PC-9 (cell line): ENCODE results near the gene FANCI. TPM values are rescaled to one million over a fixed set of nuclear protein-coding genes. Genes with fewer than 3 reads are reported as not detected.
A peak's percentile ranks its signal among the peaks of the same experiment; 100 is the strongest.

Experiments used
- BruUV-seq: library from RNA; stranded (reverse); fragments of 400-500 nt; replicated peaks from 2 replicates; lab custom pipeline; 2021; lab: Mats Ljungman, UMichigan
- CTCF ChIA-PET: fragments of 300-600 bp; sonication (Branson Sonifier 250); formaldehyde crosslinking; loops from one replicate; lab custom pipeline; 2022; ENCODE audit warnings: antibody characterized with exemption; lab: Charles Lee
- POLR2A ChIA-PET: fragments of 300-600 bp; sonication (Branson Sonifier 250); formaldehyde crosslinking; loops from one replicate; lab custom pipeline; 2022; ENCODE audit warnings: antibody characterized with exemption; ENCODE audit not compliant: unreplicated experiment; lab: Charles Lee
- DNase-seq, 2 experiments: peaks; one replicate each; pipeline versions ENCODE4 v3.0.0 to v3.0.0-alpha.2; 2015 to 2022; ENCODE audit warnings: mixed read lengths in 1 of 2
- H2AFZ ChIP-seq: fragments of 200-600 bp; sonication (generic); 2 replicates; pipeline ENCODE4 v1.8.1; 2017; ENCODE audit warnings: antibody characterized with exemption
- H3F3A ChIP-seq: fragments of 200-600 bp; sonication (generic); 2 replicates; pipeline ENCODE4 v1.8.1; 2017; ENCODE audit warnings: antibody characterized with exemption, mild to moderate bottlenecking, low read depth; ENCODE audit not compliant: insufficient read depth
- H3K27ac ChIP-seq: fragments of 200-600 bp; sonication (generic); 2 replicates; pipeline ENCODE4 v1.6.1; 2016; ENCODE audit warnings: mixed run types
- H3K27me3 ChIP-seq: fragments of 200-600 bp; sonication (generic); 2 replicates; pipeline ENCODE4 v1.6.1; 2016; ENCODE audit warnings: low read depth, mixed run types; ENCODE audit not compliant: insufficient read depth
- H3K36me3 ChIP-seq: fragments of 200-600 bp; sonication (generic); 2 replicates; pipeline ENCODE4 v1.6.1; 2016; ENCODE audit warnings: low read depth, mixed run types
- H3K4me1 ChIP-seq: fragments of 200-600 bp; sonication (generic); replicated peaks from 2 replicates; pipeline ENCODE4 v1.6.1; 2016; ENCODE audit warnings: mixed run types; ENCODE audit not compliant: insufficient read depth
- H3K4me2 ChIP-seq: fragments of 200-600 bp; sonication (generic); 2 replicates; pipeline ENCODE4 v1.6.1; 2017; ENCODE audit warnings: mixed run types
- H3K4me3 ChIP-seq: fragments of 200-600 bp; sonication (generic); 2 replicates; pipeline ENCODE4 v1.6.1; 2016; ENCODE audit warnings: mixed run types
- H3K79me2 ChIP-seq: fragments of 200-600 bp; sonication (generic); 2 replicates; pipeline ENCODE4 v1.6.1; 2017; ENCODE audit warnings: low read depth, mixed run types
- H3K9me2 ChIP-seq: fragments of 200-600 bp; sonication (generic); 2 replicates; pipeline ENCODE4 v1.8.1; 2017; ENCODE audit warnings: mild to moderate bottlenecking; ENCODE audit not compliant: insufficient read depth
- H3K9me3 ChIP-seq: fragments of 200-600 bp; sonication (generic); 2 replicates; pipeline ENCODE4 v1.8.1; 2016; ENCODE audit warnings: low read depth; ENCODE audit not compliant: insufficient read depth
- H4K20me1 ChIP-seq: fragments of 200-600 bp; sonication (generic); 2 replicates; pipeline ENCODE4 v1.8.1; 2017; ENCODE audit not compliant: insufficient read depth
- CTCF ChIP-seq: fragments of 200-600 bp; sonication (generic); conservative IDR thresholded peaks from 2 replicates; pipeline ENCODE4 v1.6.1; 2017; ENCODE audit warnings: mixed run types, antibody characterized with exemption, mild to moderate bottlenecking, moderate library complexity
- EZH2 ChIP-seq: fragments of 200-600 bp; sonication (generic); IDR thresholded peaks from 2 replicates; pipeline ENCODE4 v1.8.0; 2017; ENCODE audit warnings: antibody characterized with exemption, low read depth
- intact Hi-C: fragments of 100-400 bp; cut with micrococcal nuclease; formaldehyde crosslinking; loops from one replicate; pipeline ENCODE4 v1.10.0; 2022; ENCODE audit not compliant: unreplicated experiment
- total RNA-seq: library from RNA; stranded (reverse); gene quantifications from 2 replicates; pipeline ENCODE4 v1.2.3, GENCODE V29; 2021

The FANCI gene
- total RNA-seq, 1 experiment from 2014 or later: 126 TPM

GRCh38 chr15:89345248-89345647 lies 101.5 kb downstream of the FANCI start:
- no peaks in the 10 kb centered on the region for H3K79me2 ChIP-seq
- no peaks in the 10 kb centered on the region for H3K9me3 ChIP-seq
- H3F3A ChIP-seq: no peaks in the 10 kb centered on the region
- no peak for DNase-seq
- intact Hi-C loops: no loop called here
- H3K27ac ChIP-seq: no peak overlapping the region
- POLR2A ChIA-PET: interaction anchor here (0.7 kb wide), 1 partner anchor 35 kb away, joined by 3 read pairs; no protein-coding TSS in a partner anchor
- no peaks in the 10 kb centered on the region for H3K36me3 ChIP-seq
- H4K20me1 ChIP-seq: no peaks in the 10 kb centered on the region
- no peak for TF ChIP-seq CTCF
- TF ChIP-seq EZH2: no peak
- BruUV-seq: no TSS peak
- H3K4me2 ChIP-seq: no peak overlapping the region
- CTCF ChIA-PET: no interaction called here
- no peak overlapping the region for H2AFZ ChIP-seq
- H3K4me3 ChIP-seq: no peak overlapping the region
- H3K9me2 ChIP-seq: no peaks in the 10 kb centered on the region
- peaks cover 7% of the 10 kb centered on the region; the same call in 1 of the 2 replicates for H3K4me1 ChIP-seq
- no peaks in the 10 kb centered on the region for H3K27me3 ChIP-seq

- no peaks in the 10 kb centered on the region for H3K79me2 ChIP-seq
- no peaks in the 10 kb centered on the region for H3K27me3 ChIP-seq
- no peak overlapping the region for H3K4me3 ChIP-seq
- no TSS peak for BruUV-seq
- no peaks in the 10 kb centered on the region for H4K20me1 ChIP-seq
- no peaks in the 10 kb centered on the region for H3F3A ChIP-seq
- H3K9me3 ChIP-seq: no peaks in the 10 kb centered on the region
- no peak overlapping the region for H3K27ac ChIP-seq
- intact Hi-C loops: no loop called here
- no peak overlapping the region for H2AFZ ChIP-seq
- no peak overlapping the region for H3K4me2 ChIP-seq
- H3K36me3 ChIP-seq: no peaks in the 10 kb centered on the region
- CTCF ChIA-PET: interaction anchor here (0.5 kb wide), 1 partner anchor 8 kb away, joined by 10 read pairs; no protein-coding TSS in a partner anchor
- no peak for TF ChIP-seq EZH2
- TF ChIP-seq CTCF: no peak
- DNase-seq: no peak
- POLR2A ChIA-PET: no interaction called here
- H3K4me1 ChIP-seq: peaks cover 7% of the 10 kb centered on the region; the same call in 1 of the 2 replicates
- no peaks in the 10 kb centered on the region for H3K9me2 ChIP-seq
Observed at GRCh38 chr15:89346516-89347231, 102.9 kb downstream of the FANCI start.

GRCh38 chr15:89349206-89349558 lies 105.4 kb downstream of the FANCI start:
- no peaks in the 10 kb centered on the region for H3K79me2 ChIP-seq
- DNase-seq: peak in 1 of 2 experiments; percentile 46
- POLR2A ChIA-PET: interaction anchor here (0.7 kb wide), 1 partner anchor 108 kb away, joined by 3 read pairs; no protein-coding TSS in a partner anchor
- intact Hi-C loops: no loop called here
- no peaks in the 10 kb centered on the region for H4K20me1 ChIP-seq
- H3K27ac ChIP-seq: peak overlapping the region; percentile 53; the same call in 1 of the 2 replicates
- no TSS peak for BruUV-seq
- peak overlapping the region; percentile 66; the same call in 1 of the 2 replicates for H2AFZ ChIP-seq
- peaks cover 7% of the 10 kb centered on the region; the same call in 1 of the 2 replicates for H3K4me1 ChIP-seq
- no peaks in the 10 kb centered on the region for H3K9me3 ChIP-seq
- H3K27me3 ChIP-seq: no peaks in the 10 kb centered on the region
- CTCF ChIA-PET: no interaction called here
- H3K36me3 ChIP-seq: no peaks in the 10 kb centered on the region
- H3K4me2 ChIP-seq: peak overlapping the region; percentile 68
- no peaks in the 10 kb centered on the region for H3F3A ChIP-seq
- TF ChIP-seq EZH2 (no peak), CTCF (no peak)
- H3K9me2 ChIP-seq: no peaks in the 10 kb centered on the region
- H3K4me3 ChIP-seq: peak overlapping the region; percentile 29; the same call in 1 of the 2 replicates
